Cardiac muscle cell (in vitro differentiated cells and primary cell): Measurements from ENCODE around the gene CASP6. TPM values are rescaled to one million over a fixed set of nuclear protein-coding genes. Genes with fewer than 3 reads are reported as not detected.

Experiments
- DNase-seq, 2 donors: peaks; one replicate each; pipeline versions ENCODE4 v3.0.0 to v3.0.0-alpha.2; 2010 to 2017; ENCODE audit warnings: low read depth in 1 of 2, low spot score in 1 of 2
- H3K27ac ChIP-seq: fragments of 200-600 bp; sonication (generic); 2 replicates; pipeline ENCODE4 v1.5.1; 2016
- H3K27me3 ChIP-seq: fragments of 200-600 bp; sonication (generic); 2 replicates; pipeline ENCODE4 v1.6.0; 2016; ENCODE audit warnings: control low read depth
- H3K36me3 ChIP-seq: fragments of 200-600 bp; sonication (generic); 2 replicates; pipeline ENCODE4 v1.5.1; 2016; ENCODE audit warnings: control low read depth
- H3K4me1 ChIP-seq: fragments of 200-600 bp; sonication (generic); 2 replicates; pipeline ENCODE4 v1.8.1; 2017; ENCODE audit warnings: low read depth, mild to moderate bottlenecking, mixed run types
- H3K4me3 ChIP-seq: fragments of 200-600 bp; sonication (generic); 2 replicates; pipeline ENCODE4 v1.5.1; 2016; ENCODE audit warnings: mild to moderate bottlenecking
- H3K9me3 ChIP-seq: fragments of 200-600 bp; sonication (generic); 2 replicates; pipeline ENCODE4 v1.5.1; 2017; ENCODE audit warnings: low read depth, mild to moderate bottlenecking, control low read depth
- CTCF ChIP-seq: IDR thresholded peaks from 2 replicates; pipeline ENCODE4 v1.5.1; 2012; ENCODE audit warnings: low read depth, mild to moderate bottlenecking, low read length
- polyA plus RNA-seq: library from polyadenylated mRNA; unstranded; fragments of >200 nt; fragmentation: Nextera tagmentation; extraction: Ambion mirVana; gene quantifications from 2 replicates; pipeline ENCODE4 v1.2.1, GENCODE V29; 2016
- total RNA-seq: library from RNA; depleted of rRNA; stranded (reverse); fragments of >200 nt; gene quantifications from 2 replicates; pipeline ENCODE4 v1.2.3, GENCODE V29; 2016

The CASP6 gene
- total and polyA plus RNA-seq, 2 experiments from 2014 or later = 28.9 to 45.6 TPM

GRCh38 chr4:109675843-109676242 lies 27.4 kb downstream of the CASP6 start:
- H3K9me3 ChIP-seq = no peaks in the 10 kb centered on the region
- no peak overlapping the region for H3K4me3 ChIP-seq
- TF ChIP-seq CTCF = no peak
- H3K27ac ChIP-seq = no peak overlapping the region
- H3K27me3 ChIP-seq = no peaks in the 10 kb centered on the region
- no peak for DNase-seq
- H3K4me1 ChIP-seq = no peaks in the 10 kb centered on the region
- H3K36me3 ChIP-seq = no peaks in the 10 kb centered on the region

GRCh38 chr4:109675181-109675580 lies 28.1 kb downstream of the CASP6 start:
- Histone ChIP-seq H3K9me3 (no peaks in the 10 kb centered on the region), H3K4me3 (no peak overlapping the region), H3K27ac (no peak overlapping the region), H3K27me3 (no peaks in the 10 kb centered on the region), H3K4me1 (no peaks in the 10 kb centered on the region), H3K36me3 (no peaks in the 10 kb centered on the region)
- no peak for TF ChIP-seq CTCF
- no peak for DNase-seq

- DNase-seq = no peak
- H3K9me3 ChIP-seq = no peaks in the 10 kb centered on the region
- no peak overlapping the region for H3K4me3 ChIP-seq
- H3K36me3 ChIP-seq = no peaks in the 10 kb centered on the region
- no peak overlapping the region for H3K27ac ChIP-seq
- no peaks in the 10 kb centered on the region for H3K4me1 ChIP-seq
- no peaks in the 10 kb centered on the region for H3K27me3 ChIP-seq
- TF ChIP-seq CTCF = no peak
Measured at GRCh38 chr4:109673303-109673702, 29.9 kb downstream of the CASP6 start.

- Histone ChIP-seq H3K27ac (no peak overlapping the region), H3K27me3 (no peaks in the 10 kb centered on the region), H3K9me3 (no peaks in the 10 kb centered on the region), H3K4me3 (no peak overlapping the region), H3K36me3 (no peaks in the 10 kb centered on the region), H3K4me1 (no peaks in the 10 kb centered on the region)
- DNase-seq = peak in 1 of 2 donors; percentile 43
- no peak for TF ChIP-seq CTCF
Measured at GRCh38 chr4:109672169-109672930, 30.9 kb downstream of the CASP6 start.

DNA sequence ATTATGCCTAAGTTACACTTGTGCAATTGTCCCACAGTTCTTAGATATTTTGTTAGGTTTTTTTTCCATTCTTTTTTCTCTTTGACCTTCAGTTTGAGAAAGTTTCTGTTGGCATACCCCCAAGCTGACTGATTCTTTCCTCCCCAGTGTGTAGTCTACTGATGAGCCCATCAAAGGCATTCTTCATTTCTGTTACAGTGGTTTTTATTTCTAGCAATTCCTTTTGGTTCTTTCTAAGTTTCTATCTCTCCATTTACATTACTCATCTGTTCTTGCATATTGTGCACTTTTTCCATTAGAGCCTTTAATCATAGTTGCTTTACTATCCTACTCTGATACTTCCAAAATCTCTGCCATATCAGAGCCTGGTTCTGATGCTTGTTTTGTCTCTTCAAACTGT lies 31.9 kb downstream of the CASP6 start:
- Histone ChIP-seq H3K27me3 (no peaks in the 10 kb centered on the region), H3K36me3 (no peaks in the 10 kb centered on the region), H3K9me3 (no peaks in the 10 kb centered on the region), H3K4me3 (no peak overlapping the region), H3K27ac (no peak overlapping the region), H3K4me1 (no peaks in the 10 kb centered on the region)
- TF ChIP-seq CTCF = no peak
- DNase-seq = no peak
